DOHH2 (cell line): ENCODE measurements around the gene ZNF729.

Source experiments
- H3F3A ChIP-seq: fragments of 200-600 bp; sonication (generic), shearing (Covaris generic); 2 replicates; pipeline ENCODE4 v1.6.0; 2016; ENCODE audit warnings: antibody characterized with exemption, mild to moderate bottlenecking; ENCODE audit not compliant: control insufficient read depth, insufficient read depth
- H3K27ac ChIP-seq: fragments of 200-600 bp; sonication (generic); 2 replicates; pipeline ENCODE4 v1.5.1; 2014; ENCODE audit warnings: low read depth, mild to moderate bottlenecking, low read length, moderate library complexity
- H3K27me3 ChIP-seq: fragments of 200-600 bp; sonication (generic); 2 replicates; pipeline ENCODE4 v1.6.1; 2014; ENCODE audit warnings: mild to moderate bottlenecking, low read length, mixed read lengths; ENCODE audit not compliant: control insufficient read depth
- H3K36me3 ChIP-seq: fragments of 200-600 bp; sonication (generic); 2 replicates; pipeline ENCODE4 v1.6.1; 2014; ENCODE audit warnings: mild to moderate bottlenecking, low read length, moderate library complexity, mixed read lengths; ENCODE audit not compliant: control insufficient read depth
- H3K4me1 ChIP-seq: fragments of 200-600 bp; sonication (generic); 2 replicates; pipeline ENCODE4 v1.6.1; 2014; ENCODE audit warnings: mild to moderate bottlenecking, low read length, mixed read lengths; ENCODE audit not compliant: control insufficient read depth
- H3K4me2 ChIP-seq: fragments of 200-600 bp; sonication (generic); 2 replicates; pipeline ENCODE4 v1.6.0; 2014; ENCODE audit warnings: mild to moderate bottlenecking, low read length, moderate library complexity
- H3K4me3 ChIP-seq: fragments of 200-600 bp; sonication (generic); 2 replicates; pipeline ENCODE4 v1.5.1; 2014; ENCODE audit warnings: mild to moderate bottlenecking, low read length, mixed read lengths
- H3K79me2 ChIP-seq: fragments of 200-600 bp; sonication (generic); 2 replicates; pipeline ENCODE4 v1.6.1; 2014; ENCODE audit warnings: mild to moderate bottlenecking, low read length, mixed read lengths; ENCODE audit not compliant: control insufficient read depth
- H3K9me2 ChIP-seq: fragments of 200-600 bp; sonication (generic); replicated peaks from 2 replicates; pipeline ENCODE4 v1.6.1; 2014; ENCODE audit warnings: mild to moderate bottlenecking, low read length, mixed read lengths; ENCODE audit not compliant: control insufficient read depth
- H3K9me3 ChIP-seq: fragments of 200-600 bp; sonication (generic); 2 replicates; pipeline ENCODE4 v1.6.1; 2014; ENCODE audit warnings: antibody characterized with exemption, low read length, mixed read lengths; ENCODE audit not compliant: control insufficient read depth, insufficient read depth
- H4K20me1 ChIP-seq: fragments of 200-600 bp; sonication (generic); 2 replicates; pipeline ENCODE4 v1.6.0; 2014; ENCODE audit warnings: low read depth, mild to moderate bottlenecking, antibody characterized with exemption, low read length, moderate library complexity; ENCODE audit not compliant: control insufficient read depth, insufficient read depth
- EZH2phosphoT487 ChIP-seq: fragments of 200-600 bp; sonication (generic); IDR thresholded peaks from 2 replicates; pipeline ENCODE4 v1.6.1; 2017; ENCODE audit warnings: borderline replicate concordance, mild to moderate bottlenecking, antibody characterized with exemption, low read length, moderate library complexity, mixed read lengths
- TF ChIP-seq, protein P1 (sequence below): fragments of 200-600 bp; sonication (generic); IDR thresholded peaks from one replicate; pipeline ENCODE4 v1.5.1; 2014; ENCODE audit warnings: antibody characterized with exemption, mild to moderate bottlenecking, low read depth, low read length; ENCODE audit not compliant: poor library complexity, severe bottlenecking

Gene ZNF729

DNA sequence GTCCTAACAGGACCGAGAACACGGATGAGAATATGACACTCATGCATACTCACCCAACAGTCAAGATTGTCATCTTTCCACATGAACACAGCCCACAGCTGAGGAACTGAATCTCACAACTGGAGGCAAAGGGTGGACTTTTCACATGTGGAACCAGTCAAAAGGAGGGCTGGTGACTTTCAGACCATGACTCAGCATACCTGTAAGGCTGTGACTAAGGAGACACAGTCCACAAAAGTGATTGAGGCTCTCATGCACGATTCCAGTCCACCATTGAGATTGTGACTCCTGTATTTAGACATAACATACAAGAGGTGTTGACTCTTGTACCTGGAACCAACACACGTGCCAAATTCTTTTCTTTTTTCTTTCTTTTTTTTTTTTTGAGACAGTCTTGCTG, 40.0 kb downstream of the ZNF729 start:
- H3K36me3 ChIP-seq, result no peaks in the 10 kb centered on the region
- H4K20me1 ChIP-seq, result no peaks in the 10 kb centered on the region
- no peaks in the 10 kb centered on the region for H3K79me2 ChIP-seq
- no peak overlapping the region for H3K27ac ChIP-seq
- H3K4me1 ChIP-seq, result no peaks in the 10 kb centered on the region
- TF ChIP-seq, protein P1, sequence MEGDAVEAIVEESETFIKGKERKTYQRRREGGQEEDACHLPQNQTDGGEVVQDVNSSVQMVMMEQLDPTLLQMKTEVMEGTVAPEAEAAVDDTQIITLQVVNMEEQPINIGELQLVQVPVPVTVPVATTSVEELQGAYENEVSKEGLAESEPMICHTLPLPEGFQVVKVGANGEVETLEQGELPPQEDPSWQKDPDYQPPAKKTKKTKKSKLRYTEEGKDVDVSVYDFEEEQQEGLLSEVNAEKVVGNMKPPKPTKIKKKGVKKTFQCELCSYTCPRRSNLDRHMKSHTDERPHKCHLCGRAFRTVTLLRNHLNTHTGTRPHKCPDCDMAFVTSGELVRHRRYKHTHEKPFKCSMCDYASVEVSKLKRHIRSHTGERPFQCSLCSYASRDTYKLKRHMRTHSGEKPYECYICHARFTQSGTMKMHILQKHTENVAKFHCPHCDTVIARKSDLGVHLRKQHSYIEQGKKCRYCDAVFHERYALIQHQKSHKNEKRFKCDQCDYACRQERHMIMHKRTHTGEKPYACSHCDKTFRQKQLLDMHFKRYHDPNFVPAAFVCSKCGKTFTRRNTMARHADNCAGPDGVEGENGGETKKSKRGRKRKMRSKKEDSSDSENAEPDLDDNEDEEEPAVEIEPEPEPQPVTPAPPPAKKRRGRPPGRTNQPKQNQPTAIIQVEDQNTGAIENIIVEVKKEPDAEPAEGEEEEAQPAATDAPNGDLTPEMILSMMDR, result no peak
- TF ChIP-seq EZH2phosphoT487, result no peak
- no peak overlapping the region for H3K4me2 ChIP-seq
- H3K9me2 ChIP-seq, result no peaks in the 10 kb centered on the region
- H3K9me3 ChIP-seq, result peaks cover 26% of the 10 kb centered on the region; the same call in 1 of the 2 replicates
- H3F3A ChIP-seq, result no peaks in the 10 kb centered on the region
- no peak overlapping the region for H3K4me3 ChIP-seq
- H3K27me3 ChIP-seq, result no peaks in the 10 kb centered on the region

DNA sequence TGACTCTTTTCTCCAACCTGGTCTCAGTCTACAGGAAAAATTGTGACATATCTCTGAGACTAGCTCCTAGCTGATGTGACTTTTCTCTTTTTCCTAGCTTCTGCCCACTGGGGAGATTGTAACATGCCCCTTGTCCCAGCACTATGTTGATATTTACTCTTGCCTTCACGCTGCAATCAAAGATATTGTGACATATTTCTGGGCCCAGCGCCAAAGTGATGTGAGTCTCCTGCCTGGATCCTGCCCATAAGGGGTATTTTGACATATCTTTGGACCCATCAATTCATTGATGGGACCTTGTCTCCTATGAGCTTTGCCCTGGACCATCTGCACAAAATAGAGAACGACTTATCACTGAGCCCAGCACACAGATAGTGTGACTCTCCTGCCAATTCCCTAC, 41.1 kb downstream of the ZNF729 start:
- no peaks in the 10 kb centered on the region for H3K79me2 ChIP-seq
- H3K9me2 ChIP-seq, result no peaks in the 10 kb centered on the region
- peaks cover 28% of the 10 kb centered on the region; the same call in 1 of the 2 replicates for H3K9me3 ChIP-seq
- no peaks in the 10 kb centered on the region for H3F3A ChIP-seq
- no peaks in the 10 kb centered on the region for H3K27me3 ChIP-seq
- H4K20me1 ChIP-seq, result no peaks in the 10 kb centered on the region
- H3K36me3 ChIP-seq, result no peaks in the 10 kb centered on the region
- no peak overlapping the region for H3K4me3 ChIP-seq
- TF ChIP-seq EZH2phosphoT487, result no peak
- TF ChIP-seq, protein P1, result no peak
- no peaks in the 10 kb centered on the region for H3K4me1 ChIP-seq
- H3K4me2 ChIP-seq, result no peak overlapping the region
- no peak overlapping the region for H3K27ac ChIP-seq

DNA sequence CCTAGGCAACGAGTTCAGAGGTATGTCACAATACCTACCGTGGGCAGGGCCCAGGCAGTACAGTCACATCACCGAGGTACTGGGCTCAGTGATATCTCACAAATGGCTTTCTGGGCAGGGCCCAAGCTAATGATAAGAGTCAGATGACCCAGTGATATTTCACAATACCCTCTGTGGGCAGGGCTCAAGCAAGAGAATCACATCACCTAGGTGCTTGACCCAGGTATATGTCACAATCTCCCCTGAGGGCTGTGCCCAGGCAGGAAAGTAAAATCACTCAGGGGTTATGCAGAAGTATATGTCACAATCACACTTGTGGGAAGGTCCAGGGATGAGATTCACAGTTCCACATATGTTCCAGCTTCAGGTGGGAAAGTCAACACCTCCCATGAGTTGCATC, 45.3 kb downstream of the ZNF729 start:
- no peak overlapping the region for H3K4me2 ChIP-seq
- H3K79me2 ChIP-seq, result no peaks in the 10 kb centered on the region
- H3K9me3 ChIP-seq, result peaks cover 33% of the 10 kb centered on the region; the same call in 1 of the 2 replicates

More for the DNA sequence above, 45.3 kb downstream of the ZNF729 start:
- H3K36me3 ChIP-seq, result no peaks in the 10 kb centered on the region
- no peaks in the 10 kb centered on the region for H3K27me3 ChIP-seq
- TF ChIP-seq EZH2phosphoT487, result no peak
- TF ChIP-seq, protein P1, result no peak
- H3K27ac ChIP-seq, result no peak overlapping the region
- H3K4me1 ChIP-seq, result no peaks in the 10 kb centered on the region
- no peaks in the 10 kb centered on the region for H3K9me2 ChIP-seq
- H4K20me1 ChIP-seq, result no peaks in the 10 kb centered on the region
- no peaks in the 10 kb centered on the region for H3F3A ChIP-seq
- H3K4me3 ChIP-seq, result no peak overlapping the region
